Ishikawa (cell line): Measurements from ENCODE around the gene ABCA2.

Experiments
- CREB1 ChIP-seq: IDR thresholded peaks from 2 replicates; pipeline ENCODE4 v1.6.1; 2012; ENCODE audit warnings: low read depth
- EGR1 ChIP-seq: IDR thresholded peaks from 2 replicates; pipeline ENCODE4 v1.6.1; 2012
- EP300 ChIP-seq: IDR thresholded peaks from 2 replicates; pipeline ENCODE4 v1.6.1; 2012; ENCODE audit warnings: borderline replicate concordance
- FOXM1 ChIP-seq: IDR thresholded peaks from 2 replicates; pipeline ENCODE4 v1.6.1; 2012; ENCODE audit warnings: low read depth, borderline replicate concordance
- MAX ChIP-seq: IDR thresholded peaks from 2 replicates; pipeline ENCODE4 v1.6.1; 2012
- NFIC ChIP-seq: IDR thresholded peaks from 2 replicates; pipeline ENCODE4 v1.6.1; 2012
- RAD21 ChIP-seq: IDR thresholded peaks from 2 replicates; pipeline ENCODE4 v1.6.1; 2012; ENCODE audit warnings: low read depth
- TAF1 ChIP-seq: IDR thresholded peaks from 2 replicates; pipeline ENCODE4 v1.6.1; 2012; ENCODE audit warnings: low read depth, mild to moderate bottlenecking
- TEAD4 ChIP-seq: IDR thresholded peaks from 2 replicates; pipeline ENCODE4 v1.6.1; 2012
- USF1 ChIP-seq: IDR thresholded peaks from 2 replicates; pipeline ENCODE4 v1.6.1; 2012
- YY1 ChIP-seq: IDR thresholded peaks from 2 replicates; pipeline ENCODE4 v1.6.1; 2012; ENCODE audit warnings: low read depth
- TF ChIP-seq, protein P1 (sequence below): IDR thresholded peaks from 2 replicates; pipeline ENCODE4 v1.6.1; 2012; ENCODE audit warnings: low read depth, mild to moderate bottlenecking

- no peak for TF ChIP-seq EP300
- TF ChIP-seq, protein P1, sequence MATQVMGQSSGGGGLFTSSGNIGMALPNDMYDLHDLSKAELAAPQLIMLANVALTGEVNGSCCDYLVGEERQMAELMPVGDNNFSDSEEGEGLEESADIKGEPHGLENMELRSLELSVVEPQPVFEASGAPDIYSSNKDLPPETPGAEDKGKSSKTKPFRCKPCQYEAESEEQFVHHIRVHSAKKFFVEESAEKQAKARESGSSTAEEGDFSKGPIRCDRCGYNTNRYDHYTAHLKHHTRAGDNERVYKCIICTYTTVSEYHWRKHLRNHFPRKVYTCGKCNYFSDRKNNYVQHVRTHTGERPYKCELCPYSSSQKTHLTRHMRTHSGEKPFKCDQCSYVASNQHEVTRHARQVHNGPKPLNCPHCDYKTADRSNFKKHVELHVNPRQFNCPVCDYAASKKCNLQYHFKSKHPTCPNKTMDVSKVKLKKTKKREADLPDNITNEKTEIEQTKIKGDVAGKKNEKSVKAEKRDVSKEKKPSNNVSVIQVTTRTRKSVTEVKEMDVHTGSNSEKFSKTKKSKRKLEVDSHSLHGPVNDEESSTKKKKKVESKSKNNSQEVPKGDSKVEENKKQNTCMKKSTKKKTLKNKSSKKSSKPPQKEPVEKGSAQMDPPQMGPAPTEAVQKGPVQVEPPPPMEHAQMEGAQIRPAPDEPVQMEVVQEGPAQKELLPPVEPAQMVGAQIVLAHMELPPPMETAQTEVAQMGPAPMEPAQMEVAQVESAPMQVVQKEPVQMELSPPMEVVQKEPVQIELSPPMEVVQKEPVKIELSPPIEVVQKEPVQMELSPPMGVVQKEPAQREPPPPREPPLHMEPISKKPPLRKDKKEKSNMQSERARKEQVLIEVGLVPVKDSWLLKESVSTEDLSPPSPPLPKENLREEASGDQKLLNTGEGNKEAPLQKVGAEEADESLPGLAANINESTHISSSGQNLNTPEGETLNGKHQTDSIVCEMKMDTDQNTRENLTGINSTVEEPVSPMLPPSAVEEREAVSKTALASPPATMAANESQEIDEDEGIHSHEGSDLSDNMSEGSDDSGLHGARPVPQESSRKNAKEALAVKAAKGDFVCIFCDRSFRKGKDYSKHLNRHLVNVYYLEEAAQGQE, result no peak
- TF ChIP-seq MAX, result no peak
- no peak for TF ChIP-seq TAF1
- no peak for TF ChIP-seq FOXM1
- no peak for TF ChIP-seq RAD21
- no peak for TF ChIP-seq NFIC
- no peak for TF ChIP-seq EGR1
- TF ChIP-seq CREB1, result no peak
- no peak for TF ChIP-seq TEAD4
- TF ChIP-seq YY1, result no peak
- TF ChIP-seq USF1, result no peak
Measured at GRCh38 chr9:136961279-136962065, 66.6 kb downstream of the ABCA2 start.
